ENCODE measurements around the gene SLBP. TPM values are rescaled to one million over a fixed set of nuclear protein-coding genes. Genes with fewer than 3 reads are reported as not detected.
"Not testable (repeated sequence)": the region's sequence is repeated elsewhere in the genome, so short reads cannot be mapped to it uniquely, and the experiment has no call there.

Gene SLBP
- polyA plus RNA-seq, 1 donor: 90.2 TPM

- no peak for DNase-seq
Measured at GRCh38 chr4:1676605-1677525, 35.3 kb downstream of the SLBP start.

DNA sequence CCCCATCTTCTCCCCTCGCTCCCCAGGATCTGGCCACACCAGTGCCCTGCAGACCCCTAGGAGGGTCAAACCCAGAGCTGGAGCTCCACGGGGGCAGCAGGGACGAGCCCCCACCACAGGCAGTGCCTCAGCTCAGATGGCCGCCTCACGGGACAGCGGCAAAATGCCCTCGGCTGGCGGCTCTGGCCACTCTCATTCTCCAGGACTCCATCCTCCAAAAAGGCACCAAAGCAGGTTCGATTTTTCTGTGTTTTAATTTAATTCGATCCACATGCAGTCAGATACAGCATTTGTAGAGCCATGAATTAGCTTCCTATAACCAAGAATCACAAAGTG, 36.3 kb downstream of the SLBP start:
- no peak for DNase-seq

- no peak for DNase-seq
Measured at GRCh38 chr4:1675136-1675801, 36.9 kb downstream of the SLBP start.

DNA sequence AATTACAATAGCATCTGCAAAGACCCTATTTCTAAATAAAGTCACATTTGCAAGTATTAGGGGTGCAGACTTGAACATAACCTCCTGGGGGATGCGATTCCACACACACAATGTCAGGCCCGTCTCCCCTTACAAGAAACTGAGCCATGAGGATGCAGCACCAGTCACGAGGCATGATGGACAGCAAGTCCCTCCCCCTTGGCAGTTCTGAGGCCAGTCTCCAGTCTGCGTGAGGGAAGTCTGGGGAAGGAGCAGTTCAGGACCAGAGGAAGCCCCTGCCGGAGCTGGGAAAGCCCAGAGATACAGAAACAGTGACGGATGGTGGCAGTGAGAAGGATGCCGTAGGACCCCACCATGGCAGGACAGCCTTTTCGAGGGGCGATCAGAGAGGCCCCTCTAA, 37.4 kb downstream of the SLBP start:
- no peak for DNase-seq

- DNase-seq: no peak
Measured at GRCh38 chr4:1673671-1674070, 38.4 kb downstream of the SLBP start.

GRCh38 chr4:1671011-1671410, 41.1 kb downstream of the SLBP start:
- DNase-seq: not testable (repeated sequence)

- no peak for DNase-seq
Measured at GRCh38 chr4:1670279-1670678, 41.8 kb downstream of the SLBP start.

- no peak for DNase-seq
Measured at GRCh38 chr4:1669850-1670249, 42.3 kb downstream of the SLBP start.

- no peak for DNase-seq
Measured at GRCh38 chr4:1669270-1669669, 42.8 kb downstream of the SLBP start.

DNA sequence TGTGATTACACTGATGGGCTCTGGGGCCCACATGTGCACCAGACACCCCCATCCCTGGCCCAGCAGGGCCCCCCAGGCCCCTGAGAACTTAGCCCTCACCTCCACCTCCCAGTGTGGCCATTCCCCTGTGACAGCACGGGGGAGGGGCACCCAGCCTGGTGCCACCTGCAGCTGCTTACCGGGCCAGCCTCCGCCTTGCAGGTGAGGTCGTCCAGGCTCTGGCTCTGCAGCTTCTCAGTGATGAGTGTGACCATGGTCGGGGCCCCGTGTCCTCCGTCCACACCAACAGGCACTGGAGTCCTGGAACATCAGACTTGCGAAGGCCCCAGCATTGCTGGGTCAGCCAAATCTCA, 43.7 kb downstream of the SLBP start:
- DNase-seq: no peak

- DNase-seq: no peak
Measured at GRCh38 chr4:1667273-1667672, 44.8 kb downstream of the SLBP start.

- no peak for DNase-seq
Measured at GRCh38 chr4:1666391-1666790, 45.7 kb downstream of the SLBP start.

DNA sequence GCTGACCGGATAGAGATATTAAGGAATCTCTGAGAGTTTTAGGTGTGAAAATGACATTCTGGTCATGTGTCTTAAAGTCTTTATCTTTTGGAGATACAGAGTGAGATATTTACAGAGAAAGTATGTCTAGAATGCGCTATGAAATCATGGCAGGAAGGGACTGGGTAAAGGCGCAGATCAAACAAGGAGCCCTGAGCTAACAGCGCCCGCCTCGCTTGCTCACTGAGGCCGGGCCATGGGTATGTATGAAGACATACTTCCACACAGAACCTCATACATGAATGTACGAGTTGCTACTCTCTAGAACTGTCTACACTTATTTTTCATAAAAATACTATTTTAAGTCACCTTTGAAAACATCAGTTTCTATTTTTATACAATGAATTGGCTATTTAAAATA, 48.0 kb downstream of the SLBP start:
- no peak for DNase-seq

- no peak for DNase-seq
Measured at GRCh38 chr4:1663549-1663948, 48.6 kb downstream of the SLBP start.

DNA sequence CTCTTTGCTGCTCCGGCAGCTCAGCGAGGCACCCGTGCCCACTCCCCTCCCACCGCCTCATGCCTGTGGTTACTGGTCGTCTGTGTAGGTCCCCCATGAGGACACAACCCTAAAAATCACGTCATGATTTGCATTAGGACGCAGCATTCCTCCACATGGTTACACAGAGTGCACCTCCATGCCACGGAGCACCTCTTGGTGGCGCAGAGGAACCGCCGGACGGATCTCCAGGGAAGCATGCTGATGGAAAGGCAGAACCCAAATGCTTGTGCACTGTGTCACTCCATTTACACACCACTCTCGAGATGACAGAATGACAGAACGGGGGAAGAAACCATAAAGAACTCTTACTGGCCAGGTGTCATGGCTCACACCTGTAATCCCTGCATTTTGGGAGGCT, 50.4 kb downstream of the SLBP start:
- DNase-seq: no peak

DNA sequence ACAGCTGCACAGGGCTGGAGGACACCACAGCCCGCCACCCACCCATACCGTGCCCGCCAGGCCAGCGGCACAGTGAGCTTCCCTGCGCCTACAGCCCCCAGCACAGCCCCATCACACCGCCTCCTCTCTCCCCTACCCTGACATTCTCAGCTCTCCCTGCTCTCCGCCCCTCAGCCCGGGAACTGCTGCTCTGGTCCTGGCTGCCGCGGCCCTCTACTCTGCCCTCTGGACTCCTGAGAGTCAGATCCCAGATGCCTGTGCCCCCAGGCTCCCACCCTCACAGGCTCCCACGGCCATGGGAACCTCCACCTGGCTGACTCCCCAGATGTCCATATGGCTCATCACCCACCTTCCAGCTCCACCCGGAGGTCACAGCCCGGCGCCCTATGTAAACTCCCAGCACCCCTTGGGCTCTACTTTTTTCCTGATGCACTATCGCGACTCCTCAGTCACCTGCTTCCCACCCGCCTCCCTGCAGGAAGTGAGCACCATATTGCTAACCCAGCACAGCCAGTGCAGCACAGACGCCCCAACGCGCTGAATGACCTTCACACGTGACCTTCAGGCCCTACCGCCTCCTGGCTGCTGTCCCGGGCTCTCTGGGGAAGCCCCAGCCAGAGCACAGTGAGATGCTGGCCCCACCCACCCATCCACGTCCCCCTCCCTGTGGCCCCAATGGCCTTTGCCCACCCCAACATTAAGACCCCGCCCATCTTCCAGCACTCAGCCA, 51.0 kb downstream of the SLBP start:
- no peak for DNase-seq

- DNase-seq: no peak
Measured at GRCh38 chr4:1659104-1660043, 52.7 kb downstream of the SLBP start.

- DNase-seq: no peak
Measured at GRCh38 chr4:1658581-1658980, 53.5 kb downstream of the SLBP start.

GRCh38 chr4:1658146-1658545, 54.0 kb downstream of the SLBP start:
- no peak for DNase-seq

- no peak for DNase-seq
Measured at GRCh38 chr4:1656986-1657385, 55.1 kb downstream of the SLBP start.

- DNase-seq: no peak
Measured at GRCh38 chr4:1656132-1656531, 56.0 kb downstream of the SLBP start.

- no peak for DNase-seq
Measured at GRCh38 chr4:1655676-1656075, 56.4 kb downstream of the SLBP start.

All from left kidney (tissue), 2 donors.